GM23248 (cell line): Measurements from ENCODE around the gene POU2AF3.

Source experiments
- EZH2 ChIP-seq: fragments of 200-600 bp; sonication (generic); IDR thresholded peaks from 2 replicates; pipeline ENCODE4 v1.6.1; 2018; ENCODE audit warnings: antibody characterized with exemption, mild to moderate bottlenecking; ENCODE audit not compliant: insufficient read depth, poor library complexity, severe bottlenecking
- EZH2phosphoT487 ChIP-seq: fragments of 200-600 bp; sonication (generic); IDR thresholded peaks from 2 replicates; pipeline ENCODE4 v1.6.1; 2018; ENCODE audit warnings: antibody characterized with exemption, moderate library complexity, mild to moderate bottlenecking, low read depth; ENCODE audit not compliant: insufficient read depth

- TF ChIP-seq EZH2 (no peak), EZH2phosphoT487 (no peak)
Observed at GRCh38 chr11:111353776-111354600, 55.6 kb downstream of the POU2AF3 start.
